PC-9 (cell line): ENCODE measurements around the gene VENTX.

Experiments used
- CTCF ChIP-seq: fragments of 200-600 bp; sonication (generic); conservative IDR thresholded peaks from 2 replicates; pipeline ENCODE4 v1.6.1; 2017; ENCODE audit warnings: mixed run types, antibody characterized with exemption, mild to moderate bottlenecking, moderate library complexity
- EZH2 ChIP-seq: fragments of 200-600 bp; sonication (generic); IDR thresholded peaks from 2 replicates; pipeline ENCODE4 v1.8.0; 2017; ENCODE audit warnings: antibody characterized with exemption, low read depth

DNA sequence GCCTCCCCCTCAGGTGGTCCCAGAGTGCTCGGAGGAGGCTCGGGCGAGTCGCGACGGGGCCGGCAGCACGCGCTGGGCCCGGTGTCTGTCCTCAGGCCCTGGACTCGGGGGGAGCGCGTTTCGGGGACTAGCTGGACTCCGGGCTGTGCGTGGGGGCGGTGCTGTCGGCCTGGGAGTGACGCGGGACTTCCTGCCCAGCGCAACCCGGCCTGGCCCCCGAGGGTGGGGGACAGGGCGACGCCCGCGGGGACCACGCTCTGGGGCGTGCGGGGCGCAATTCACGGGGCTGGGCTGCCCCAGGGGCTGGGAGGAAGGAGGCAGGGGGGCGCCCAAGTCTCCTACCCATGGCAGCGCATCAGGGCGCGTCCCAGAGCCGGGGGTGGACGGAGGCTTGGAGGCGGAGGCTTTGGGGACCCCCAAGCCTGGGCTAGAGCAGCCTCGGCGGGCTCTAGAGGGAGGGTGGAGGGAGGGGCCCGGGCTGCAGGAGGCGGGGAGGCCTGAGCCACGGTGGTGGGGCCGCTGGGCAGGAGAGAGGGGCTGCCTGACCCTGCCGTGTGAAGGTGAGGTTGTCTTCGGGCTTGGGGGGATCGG, 2.3 kb upstream of the VENTX start:
- TF ChIP-seq EZH2 (no peak), CTCF (no peak)
